Muscle layer of colon (tissue), 2 donors: Measurements from ENCODE around the gene ZNF654.

Experiments
- H3K27ac ChIP-seq: one replicate; pipeline ENCODE4 v1.7.0; 2013; ENCODE audit warnings: low read depth, mild to moderate bottlenecking, low read length, moderate library complexity
- H3K27me3 ChIP-seq, 2 donors: one replicate each; pipeline ENCODE4 v1.7.0; 2013; ENCODE audit warnings: low read length in 2 of 2, mild to moderate bottlenecking in 2 of 2; ENCODE audit not compliant: insufficient read depth in 2 of 2, control insufficient read depth in 1 of 2
- H3K36me3 ChIP-seq: one replicate; pipeline ENCODE4 v1.7.0; 2013; ENCODE audit warnings: mild to moderate bottlenecking, low read length; ENCODE audit not compliant: insufficient read depth
- H3K4me1 ChIP-seq: one replicate; pipeline ENCODE4 v1.7.0; 2013; ENCODE audit warnings: mild to moderate bottlenecking, low read length; ENCODE audit not compliant: insufficient read depth
- H3K4me3 ChIP-seq, 2 donors: one replicate each; pipeline ENCODE4 v1.7.0; 2013; ENCODE audit warnings: low read length in 2 of 2, low read depth in 1 of 2, mild to moderate bottlenecking in 1 of 2, moderate library complexity in 1 of 2
- H3K9ac ChIP-seq: one replicate; pipeline ENCODE4 v1.7.0; 2013; ENCODE audit warnings: low read length
- H3K9me3 ChIP-seq: one replicate; pipeline ENCODE4 v1.7.0; 2013; ENCODE audit warnings: mild to moderate bottlenecking, low read length
- donor health status: abdominal sarcoma.
- donor health status: Adenocarcinoma of cecum.

ZNF654 gene

DNA sequence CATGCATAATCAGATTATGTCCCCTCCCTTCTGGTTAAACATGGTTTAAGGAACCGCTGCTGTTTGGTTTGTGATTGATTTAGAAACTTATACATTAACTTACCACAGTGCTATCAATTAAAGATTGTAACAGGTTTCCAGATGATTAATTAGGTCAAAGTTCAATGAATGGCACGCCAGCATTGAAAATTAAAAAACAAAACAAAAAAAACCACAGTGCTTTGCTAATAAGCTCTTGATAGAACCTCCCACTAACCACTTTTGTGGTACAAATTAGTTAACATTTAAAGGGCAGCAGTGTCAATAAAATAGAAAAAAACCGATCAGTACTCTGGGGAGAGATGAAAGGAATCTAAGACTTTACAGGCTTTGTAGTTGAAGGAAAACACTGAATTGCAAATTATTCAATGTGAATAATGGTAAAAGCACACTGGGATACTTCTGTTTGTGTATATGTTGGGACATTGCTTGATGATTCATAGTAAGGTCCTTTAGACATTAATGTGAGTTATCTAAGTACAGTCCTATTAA lies 83.1 kb downstream of the ZNF654 start:
- Histone ChIP-seq H3K4me3 (no peak overlapping the region), H3K36me3 (no peaks in the 10 kb centered on the region), H3K27ac (no peak overlapping the region), H3K9me3 (no peaks in the 10 kb centered on the region), H3K4me1 (no peaks in the 10 kb centered on the region), H3K27me3 (no peaks in the 10 kb centered on the region), H3K9ac (no peak overlapping the region)

DNA sequence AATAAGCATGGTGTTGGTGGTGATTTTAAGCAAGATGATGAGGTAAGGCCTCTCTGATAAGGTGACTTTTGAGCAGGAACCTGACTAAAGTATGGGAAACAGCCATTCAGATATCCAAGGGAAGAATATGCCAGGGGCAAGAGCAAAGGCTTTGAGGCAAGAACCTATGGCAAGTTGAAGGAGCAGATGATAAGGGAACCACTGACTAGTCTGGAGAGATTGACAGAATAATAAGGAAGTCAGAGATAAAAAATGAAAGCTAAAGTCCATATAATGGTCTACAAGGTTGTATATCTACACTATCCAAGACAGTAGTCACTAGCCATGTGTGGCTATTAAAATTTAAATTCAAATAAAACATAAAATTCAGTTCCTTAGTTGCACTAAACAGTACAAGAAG lies 88.2 kb downstream of the ZNF654 start:
- Histone ChIP-seq H3K36me3 (no peaks in the 10 kb centered on the region), H3K4me1 (peaks cover 15% of the 10 kb centered on the region), H3K9ac (no peak overlapping the region), H3K27ac (no peak overlapping the region), H3K27me3 (no peaks in the 10 kb centered on the region), H3K9me3 (no peaks in the 10 kb centered on the region), H3K4me3 (no peak overlapping the region)

DNA sequence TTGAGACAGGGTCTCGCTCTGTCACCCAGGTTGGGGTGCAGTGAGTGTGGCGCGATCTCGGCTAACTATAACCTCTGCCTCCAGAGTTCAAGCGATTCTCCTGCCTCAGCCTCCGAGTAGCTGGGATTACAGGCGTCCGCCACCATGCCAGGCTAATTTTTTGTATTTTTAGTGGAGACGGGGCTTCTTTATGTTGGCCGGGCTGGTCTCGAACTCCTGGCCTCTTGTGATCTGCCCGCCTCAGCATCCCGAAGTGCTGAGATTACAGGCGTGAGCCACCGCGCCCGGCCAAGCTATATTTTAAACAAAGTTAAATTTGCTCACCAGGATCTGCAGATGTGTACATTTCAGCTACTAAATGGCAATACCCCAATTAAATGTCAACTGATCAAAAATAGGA lies 89.6 kb downstream of the ZNF654 start:
- H3K4me3 ChIP-seq: peak overlapping the region; percentile 84 to 99
- H3K9ac ChIP-seq: peak overlapping the region; percentile 37
- H3K4me1 ChIP-seq: peaks cover 15% of the 10 kb centered on the region
- peaks cover 3% of the 10 kb centered on the region for H3K36me3 ChIP-seq
- no peaks in the 10 kb centered on the region for H3K27me3 ChIP-seq
- peak overlapping the region; percentile 63 for H3K27ac ChIP-seq
- no peaks in the 10 kb centered on the region for H3K9me3 ChIP-seq

DNA sequence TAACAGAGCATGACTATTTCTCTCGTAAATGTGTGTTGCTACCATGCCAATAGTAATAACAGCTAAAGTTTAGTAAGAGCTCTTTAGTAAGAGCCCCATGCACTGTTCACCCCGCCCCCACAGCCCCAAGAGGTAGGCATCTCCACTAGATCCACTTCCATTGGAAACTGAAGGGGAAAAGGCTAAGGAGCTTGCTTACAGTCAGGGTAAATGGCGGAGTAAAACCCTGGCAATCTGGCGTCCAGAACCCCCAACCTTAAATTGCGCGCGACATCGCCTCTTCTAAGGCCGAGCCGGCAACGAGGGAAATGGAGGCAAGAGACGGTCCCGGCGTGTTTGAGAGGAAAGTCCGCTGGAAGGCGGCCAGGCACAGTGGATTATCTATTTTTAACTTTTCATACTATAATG lies 90.0 kb downstream of the ZNF654 start:
- Histone ChIP-seq H3K4me1 (peaks cover 15% of the 10 kb centered on the region), H3K9ac (peak overlapping the region; percentile 37), H3K27me3 (no peaks in the 10 kb centered on the region), H3K9me3 (no peaks in the 10 kb centered on the region), H3K36me3 (peaks cover 3% of the 10 kb centered on the region), H3K27ac (peak overlapping the region; percentile 63), H3K4me3 (peak overlapping the region; percentile 84 to 99)

DNA sequence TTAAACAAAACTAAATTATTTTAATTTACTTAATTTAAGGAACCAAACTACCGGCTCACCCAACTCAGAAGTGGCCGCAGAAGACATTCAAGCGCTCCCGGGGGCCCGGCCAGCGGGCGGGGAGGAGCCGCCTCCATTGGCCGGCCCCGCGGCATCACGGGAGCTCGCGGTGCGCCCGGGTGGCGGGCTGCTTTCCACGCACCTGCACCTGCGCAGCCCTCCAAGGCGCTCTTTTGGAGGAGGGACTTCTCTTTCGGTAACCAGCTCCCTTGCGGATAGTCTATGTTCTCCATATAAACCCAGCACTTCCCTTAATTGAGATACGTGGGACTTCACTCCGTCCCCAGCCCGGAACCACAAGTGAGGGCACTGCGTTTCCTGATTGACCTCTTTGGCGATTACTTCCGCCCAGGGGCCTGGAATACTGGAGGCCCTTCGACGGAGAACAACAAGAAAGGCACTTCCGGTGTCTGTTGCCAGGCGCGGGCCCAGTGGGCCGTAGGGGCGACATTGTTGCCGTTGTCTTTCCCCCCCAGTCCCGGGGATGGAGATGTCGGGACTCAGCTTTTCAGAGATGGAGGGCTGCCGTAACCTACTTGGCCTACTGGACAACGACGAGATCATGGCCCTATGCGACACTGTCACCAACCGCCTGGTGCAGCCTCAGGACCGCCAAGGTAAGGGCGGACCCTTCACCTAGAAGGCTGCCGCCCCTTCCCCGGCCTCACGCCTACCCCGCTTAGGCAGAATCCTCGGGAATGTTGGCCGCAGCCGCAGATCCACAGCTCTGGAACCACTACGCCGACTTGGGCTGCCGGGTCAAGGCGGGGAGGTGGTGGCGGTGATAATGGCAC lies 90.7 kb downstream of the ZNF654 start, which contains the start of gene C3orf38:
TSS of gene C3orf38 (plus strand) at position 451 of the 854 bp plus-strand sequence. CDS start at position 545, 94 bp downstream.
- Histone ChIP-seq H3K4me1 (peaks cover 15% of the 10 kb centered on the region), H3K4me3 (peak within 1 kb of the TSS; percentile 84 to 99)

DNA sequence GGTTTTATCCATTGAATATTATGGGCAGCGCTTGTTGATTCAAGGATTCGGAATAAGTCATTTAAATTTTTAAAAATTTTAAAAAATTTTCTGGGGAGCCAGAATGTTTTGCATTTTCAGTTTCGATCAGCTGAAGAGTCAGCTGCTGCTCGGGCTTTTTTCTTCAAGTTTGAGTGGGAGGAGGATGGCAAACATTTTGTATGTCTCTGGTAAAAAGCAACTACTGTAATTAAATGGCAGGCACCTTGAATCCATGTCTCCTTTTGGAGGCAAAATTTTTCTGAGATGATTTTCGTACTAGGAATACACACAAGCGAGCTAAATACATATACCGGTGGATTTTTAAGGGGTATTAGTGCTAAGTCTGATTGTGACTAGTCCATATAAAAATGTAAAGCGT lies 91.3 kb downstream of the ZNF654 start:
- Histone ChIP-seq H3K4me1 (peaks cover 15% of the 10 kb centered on the region), H3K9me3 (no peaks in the 10 kb centered on the region), H3K27ac (peak overlapping the region; percentile 95), H3K27me3 (no peaks in the 10 kb centered on the region), H3K9ac (peak overlapping the region; percentile 97), H3K36me3 (peaks cover 11% of the 10 kb centered on the region), H3K4me3 (peak overlapping the region; percentile 84 to 99)

More for the DNA sequence above, 90.7 kb downstream of the ZNF654 start, which contains the start of gene C3orf38:
- Histone ChIP-seq H3K9me3 (no peaks in the 10 kb centered on the region), H3K27me3 (no peaks in the 10 kb centered on the region), H3K36me3 (peaks cover 6% of the 10 kb centered on the region), H3K9ac (peak within 1 kb of the TSS; percentile 97), H3K27ac (peak within 1 kb of the TSS; percentile 95)

DNA sequence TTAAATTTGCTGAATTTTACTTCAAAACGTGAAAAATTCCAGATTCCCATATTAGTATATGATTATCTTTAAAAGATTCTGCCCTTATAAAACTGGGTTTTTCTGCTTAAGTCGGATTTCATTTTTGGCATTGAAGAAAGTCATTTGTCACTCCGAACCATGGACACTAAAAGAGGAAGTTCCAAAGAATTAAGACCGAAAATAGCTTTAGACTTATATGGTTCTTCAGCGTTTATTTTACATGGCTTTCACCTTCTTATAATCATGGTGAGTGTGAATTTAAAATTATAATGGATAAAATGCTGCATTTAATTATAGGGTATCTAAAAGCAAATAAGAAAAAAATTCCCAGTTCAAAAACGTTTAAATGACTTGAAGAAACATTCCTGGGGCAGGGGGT lies 91.8 kb downstream of the ZNF654 start:
- Histone ChIP-seq H3K27ac (no peak overlapping the region), H3K4me1 (peaks cover 15% of the 10 kb centered on the region), H3K36me3 (peaks cover 13% of the 10 kb centered on the region), H3K27me3 (no peaks in the 10 kb centered on the region), H3K4me3 (peak overlapping the region; percentile 84 to 99), H3K9ac (peak overlapping the region; percentile 97), H3K9me3 (no peaks in the 10 kb centered on the region)

DNA sequence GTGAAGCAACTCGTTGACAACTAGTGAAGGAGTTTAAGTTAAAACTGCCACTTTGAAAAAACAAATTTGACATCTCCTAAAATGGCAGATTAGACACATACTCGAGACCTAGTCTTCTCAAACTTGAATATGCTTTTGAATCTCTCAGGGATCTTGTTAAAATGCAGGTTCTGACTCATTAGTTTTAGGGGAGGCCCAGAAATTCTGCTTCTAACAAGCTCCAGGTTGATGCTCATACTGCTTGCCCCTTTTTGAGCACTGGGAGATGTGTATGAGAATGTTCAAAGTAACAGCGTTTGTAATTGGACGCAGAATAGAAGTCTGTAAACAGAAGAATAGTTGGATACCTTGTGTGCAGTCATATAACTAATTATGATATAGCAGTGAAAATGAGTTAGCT lies 92.3 kb downstream of the ZNF654 start:
- Histone ChIP-seq H3K4me1 (peaks cover 20% of the 10 kb centered on the region), H3K27ac (no peak overlapping the region), H3K9me3 (no peaks in the 10 kb centered on the region), H3K27me3 (no peaks in the 10 kb centered on the region), H3K4me3 (peak overlapping the region; percentile 21 to 39), H3K9ac (no peak overlapping the region), H3K36me3 (peaks cover 19% of the 10 kb centered on the region)

DNA sequence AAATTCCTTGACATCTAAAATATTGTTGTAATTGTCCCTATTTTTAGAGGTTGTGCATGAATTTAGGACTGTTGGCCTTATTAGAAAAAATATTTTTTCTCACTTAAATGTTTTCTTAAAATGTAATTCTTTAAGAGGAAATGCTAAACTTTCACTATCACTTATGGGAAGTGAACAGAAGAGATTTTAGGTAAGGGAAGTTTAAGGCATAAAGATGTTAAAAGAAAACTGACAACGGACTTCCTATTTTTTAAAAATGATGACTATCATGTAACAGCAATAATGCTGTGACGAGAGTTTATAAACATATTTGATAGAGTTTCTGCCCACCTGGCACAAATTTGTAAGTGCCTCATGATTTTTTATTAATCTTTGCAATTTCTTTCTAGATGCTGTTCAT lies 93.8 kb downstream of the ZNF654 start:
- H3K4me1 ChIP-seq: peaks cover 32% of the 10 kb centered on the region
- no peaks in the 10 kb centered on the region for H3K27me3 ChIP-seq
- no peaks in the 10 kb centered on the region for H3K9me3 ChIP-seq
- H3K4me3 ChIP-seq: no peak overlapping the region
- H3K36me3 ChIP-seq: peaks cover 24% of the 10 kb centered on the region
- no peak overlapping the region for H3K9ac ChIP-seq
- H3K27ac ChIP-seq: no peak overlapping the region

DNA sequence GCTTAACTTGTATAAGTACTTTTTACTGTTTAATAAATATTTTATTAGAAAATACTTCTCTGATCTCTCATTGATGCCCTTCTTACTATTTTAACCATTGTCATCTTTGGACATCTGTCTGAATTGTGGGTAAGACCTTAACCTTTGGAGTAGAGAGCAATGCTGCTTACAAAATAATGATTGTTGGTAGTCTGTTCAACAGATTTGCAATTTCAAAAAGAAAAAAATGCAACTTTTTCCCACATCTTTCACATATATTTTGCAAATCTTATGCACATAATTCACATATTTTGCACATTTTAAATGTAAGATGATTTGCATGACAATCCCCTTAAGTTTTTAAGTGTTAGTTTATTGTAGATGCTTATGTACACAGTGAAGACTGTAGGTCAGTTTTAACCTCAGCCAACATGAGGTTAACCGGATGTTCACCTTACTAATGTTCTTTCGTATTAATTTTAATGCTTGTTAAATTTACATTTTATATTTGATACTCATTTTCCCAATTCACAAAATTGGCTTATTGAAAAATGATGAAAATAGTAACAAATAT lies 107.4 kb downstream of the ZNF654 start:
- no peak overlapping the region for H3K9ac ChIP-seq
- no peak overlapping the region for H3K27ac ChIP-seq
- no peaks in the 10 kb centered on the region for H3K9me3 ChIP-seq
- no peak overlapping the region for H3K4me3 ChIP-seq
- H3K36me3 ChIP-seq: no peaks in the 10 kb centered on the region
- no peaks in the 10 kb centered on the region for H3K27me3 ChIP-seq
- no peaks in the 10 kb centered on the region for H3K4me1 ChIP-seq

DNA sequence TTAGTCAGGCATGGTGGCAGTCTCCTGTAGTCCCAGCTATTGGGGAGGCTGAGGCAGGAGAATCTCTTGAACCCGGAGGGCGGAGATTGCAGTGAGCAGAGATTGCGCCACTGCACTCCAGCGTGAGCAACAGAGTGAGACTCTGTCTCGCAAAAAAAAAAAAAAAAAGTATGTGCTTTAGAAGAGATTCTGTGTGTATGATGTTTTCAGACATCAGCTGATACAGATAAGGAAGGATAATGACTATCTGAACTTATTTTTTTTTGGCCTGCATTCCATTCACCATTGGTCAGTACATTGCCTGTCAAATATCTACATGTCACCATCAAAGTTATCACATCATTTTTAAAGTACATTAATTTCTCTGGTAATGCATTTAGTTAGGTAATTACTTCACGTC lies 108.1 kb downstream of the ZNF654 start:
- Histone ChIP-seq H3K27me3 (no peaks in the 10 kb centered on the region), H3K27ac (no peak overlapping the region), H3K36me3 (no peaks in the 10 kb centered on the region), H3K9ac (no peak overlapping the region), H3K4me1 (no peaks in the 10 kb centered on the region), H3K4me3 (no peak overlapping the region), H3K9me3 (no peaks in the 10 kb centered on the region)
